ENCODE results near the gene SLC34A1.

DNA sequence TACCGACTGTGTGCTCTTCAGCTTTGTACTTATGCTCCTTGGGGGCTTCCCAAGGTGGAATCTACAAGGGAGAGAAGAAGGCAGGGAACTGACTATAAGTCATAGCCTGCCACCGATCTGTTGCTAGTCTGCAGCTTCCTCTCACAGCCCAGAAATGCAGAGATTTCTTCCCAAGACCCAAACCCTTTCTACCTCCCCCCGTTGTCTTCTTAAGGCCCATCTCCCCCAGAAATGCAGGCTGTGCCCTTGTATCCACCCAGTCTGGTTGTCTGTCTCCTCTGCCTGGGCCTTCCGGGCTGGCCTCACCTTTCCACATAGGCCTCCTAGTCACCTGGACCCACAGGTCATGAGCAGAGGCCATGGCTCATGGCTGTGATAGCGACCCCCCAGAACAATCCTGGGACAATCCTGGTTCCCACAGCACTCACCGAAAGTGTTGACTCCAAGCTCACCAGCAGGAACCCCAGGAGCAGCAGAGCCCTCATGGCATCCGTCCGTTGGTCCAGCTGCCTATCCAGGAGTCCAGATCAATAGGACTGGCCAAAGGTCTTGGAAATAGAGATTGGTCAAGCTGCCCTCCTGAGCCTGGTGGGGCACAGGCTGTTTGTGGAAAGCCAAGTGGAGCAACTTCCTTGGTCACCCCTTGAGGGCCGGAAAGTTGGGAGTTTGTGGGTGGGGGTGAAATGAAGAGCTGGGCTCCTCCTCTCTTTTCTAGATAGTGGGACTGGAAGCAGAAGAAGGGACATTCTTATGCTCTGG lies 25.0 kb downstream of the SLC34A1 start, which contains the start of gene F12:
- TF ChIP-seq, protein P1, sequence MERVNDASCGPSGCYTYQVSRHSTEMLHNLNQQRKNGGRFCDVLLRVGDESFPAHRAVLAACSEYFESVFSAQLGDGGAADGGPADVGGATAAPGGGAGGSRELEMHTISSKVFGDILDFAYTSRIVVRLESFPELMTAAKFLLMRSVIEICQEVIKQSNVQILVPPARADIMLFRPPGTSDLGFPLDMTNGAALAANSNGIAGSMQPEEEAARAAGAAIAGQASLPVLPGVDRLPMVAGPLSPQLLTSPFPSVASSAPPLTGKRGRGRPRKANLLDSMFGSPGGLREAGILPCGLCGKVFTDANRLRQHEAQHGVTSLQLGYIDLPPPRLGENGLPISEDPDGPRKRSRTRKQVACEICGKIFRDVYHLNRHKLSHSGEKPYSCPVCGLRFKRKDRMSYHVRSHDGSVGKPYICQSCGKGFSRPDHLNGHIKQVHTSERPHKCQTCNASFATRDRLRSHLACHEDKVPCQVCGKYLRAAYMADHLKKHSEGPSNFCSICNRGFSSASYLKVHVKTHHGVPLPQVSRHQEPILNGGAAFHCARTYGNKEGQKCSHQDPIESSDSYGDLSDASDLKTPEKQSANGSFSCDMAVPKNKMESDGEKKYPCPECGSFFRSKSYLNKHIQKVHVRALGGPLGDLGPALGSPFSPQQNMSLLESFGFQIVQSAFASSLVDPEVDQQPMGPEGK (tag by site-specific recombination; IDR thresholded peaks at IDR 0.05) = no peak
- TF ChIP-seq, protein P2, sequence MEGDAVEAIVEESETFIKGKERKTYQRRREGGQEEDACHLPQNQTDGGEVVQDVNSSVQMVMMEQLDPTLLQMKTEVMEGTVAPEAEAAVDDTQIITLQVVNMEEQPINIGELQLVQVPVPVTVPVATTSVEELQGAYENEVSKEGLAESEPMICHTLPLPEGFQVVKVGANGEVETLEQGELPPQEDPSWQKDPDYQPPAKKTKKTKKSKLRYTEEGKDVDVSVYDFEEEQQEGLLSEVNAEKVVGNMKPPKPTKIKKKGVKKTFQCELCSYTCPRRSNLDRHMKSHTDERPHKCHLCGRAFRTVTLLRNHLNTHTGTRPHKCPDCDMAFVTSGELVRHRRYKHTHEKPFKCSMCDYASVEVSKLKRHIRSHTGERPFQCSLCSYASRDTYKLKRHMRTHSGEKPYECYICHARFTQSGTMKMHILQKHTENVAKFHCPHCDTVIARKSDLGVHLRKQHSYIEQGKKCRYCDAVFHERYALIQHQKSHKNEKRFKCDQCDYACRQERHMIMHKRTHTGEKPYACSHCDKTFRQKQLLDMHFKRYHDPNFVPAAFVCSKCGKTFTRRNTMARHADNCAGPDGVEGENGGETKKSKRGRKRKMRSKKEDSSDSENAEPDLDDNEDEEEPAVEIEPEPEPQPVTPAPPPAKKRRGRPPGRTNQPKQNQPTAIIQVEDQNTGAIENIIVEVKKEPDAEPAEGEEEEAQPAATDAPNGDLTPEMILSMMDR (tag by site-specific recombination; IDR thresholded peaks at IDR 0.05) = no peak
- no peak for TF ChIP-seq ZNF777 (tag by site-specific recombination; IDR thresholded peaks at IDR 0.05; ENCODE audit: borderline replicate concordance)

Measured in HEK293 (cell line).